GM03348 (cell line): ENCODE data around the gene KRTAP9-2.
"Not testable (repeated sequence)": the region's sequence is repeated elsewhere in the genome, so short reads cannot be mapped to it uniquely, and the experiment has no call there.

Experiments used
- DNase-seq: peaks from one replicate; pipeline ENCODE4 v3.0.0; 2012; ENCODE audit warnings: low spot score

KRTAP9-2 gene

GRCh38 chr17:41237116-41237515, 10.7 kb downstream of the KRTAP9-2 start:
- not testable (repeated sequence) for DNase-seq

- DNase-seq, result not testable (repeated sequence)
These were observed 11.5 kb downstream of the KRTAP9-2 start, which contains the start of gene KRTAP9-8 for GRCh38 chr17:41237949-41238437. KRTAP9-8 (plus strand) TSS chr17:41237999; CDS start chr17:41238052, 53 bp downstream.

GRCh38 chr17:41246995-41247787, 20.7 kb downstream of the KRTAP9-2 start:
- not testable (repeated sequence) for DNase-seq

GRCh38 chr17:41249637-41250240, 23.3 kb downstream of the KRTAP9-2 start, which contains the start of gene KRTAP9-4:
KRTAP9-4 (plus strand) TSS chr17:41249687; CDS start chr17:41249721, 34 bp downstream.
- not testable (repeated sequence) for DNase-seq

GRCh38 chr17:41251261-41251660, 24.8 kb downstream of the KRTAP9-2 start:
- no peak for DNase-seq

- DNase-seq, result peak; percentile 21
These were observed 28.4 kb downstream of the KRTAP9-2 start for GRCh38 chr17:41254861-41255260.

GRCh38 chr17:41255381-41256290, 29.2 kb downstream of the KRTAP9-2 start, which contains the start of gene KRTAP9-9:
KRTAP9-9 (plus strand) TSS chr17:41255384.
- DNase-seq, result not testable (repeated sequence)

GRCh38 chr17:41256291-41256685, 29.8 kb downstream of the KRTAP9-2 start:
- no peak for DNase-seq

GRCh38 chr17:41258406-41258805, 32.0 kb downstream of the KRTAP9-2 start:
- DNase-seq, result no peak

- DNase-seq, result no peak
These were observed 36.8 kb downstream of the KRTAP9-2 start for GRCh38 chr17:41263212-41263611.

GRCh38 chr17:41264599-41264998, 38.2 kb downstream of the KRTAP9-2 start:
- no peak for DNase-seq

- DNase-seq, result no peak
These were observed 38.6 kb downstream of the KRTAP9-2 start, which contains the start of gene KRTAP9-6 for GRCh38 chr17:41265078-41265477. KRTAP9-6 (plus strand) TSS chr17:41265378; CDS start chr17:41265378, 0 bp downstream.

GRCh38 chr17:41267711-41268110, 41.3 kb downstream of the KRTAP9-2 start:
- no peak for DNase-seq

GRCh38 chr17:41271323-41271722, 44.9 kb downstream of the KRTAP9-2 start:
- DNase-seq, result not testable (repeated sequence)

- DNase-seq, result no peak
These were observed 45.4 kb downstream of the KRTAP9-2 start for GRCh38 chr17:41271858-41272257.

GRCh38 chr17:41275648-41276190, 49.3 kb downstream of the KRTAP9-2 start, which contains the start of gene KRTAP9-7:
KRTAP9-7 (plus strand) TSS chr17:41275698; CDS start chr17:41275698, 0 bp downstream.
- DNase-seq, result not testable (repeated sequence)
